Dedifferentiated amniotic fluid mesenchymal stem cell (primary cell): ENCODE data around the gene FMNL2.
A peak's percentile ranks its signal among the peaks of the same experiment; 100 is the strongest.

Experiments
- DNase-seq: peaks from one replicate; pipeline ENCODE4 v3.0.0-alpha.2; 2016; ENCODE audit errors: extremely low spot score

Gene FMNL2

GRCh38 chr2:152648336-152648735 is 313.4 kb downstream of the FMNL2 start:
- DNase-seq: no peak

GRCh38 chr2:152649997-152650396 is 315.0 kb downstream of the FMNL2 start:
- no peak for DNase-seq

GRCh38 chr2:152650768-152651371 is 315.9 kb downstream of the FMNL2 start:
- no peak for DNase-seq

GRCh38 chr2:152651834-152652233 is 316.9 kb downstream of the FMNL2 start:
- DNase-seq: no peak

GRCh38 chr2:152655880-152656279 is 320.9 kb downstream of the FMNL2 start:
- no peak for DNase-seq

GRCh38 chr2:152657043-152657442 is 322.1 kb downstream of the FMNL2 start:
- DNase-seq: no peak

GRCh38 chr2:152658221-152658620 is 323.2 kb downstream of the FMNL2 start:
- no peak for DNase-seq

GRCh38 chr2:152661076-152661475 is 326.1 kb downstream of the FMNL2 start:
- no peak for DNase-seq

- DNase-seq: no peak
These were observed 329.8 kb downstream of the FMNL2 start for GRCh38 chr2:152664725-152665124.

GRCh38 chr2:152674334-152674733 is 339.4 kb downstream of the FMNL2 start:
- no peak for DNase-seq

- DNase-seq: no peak
These were observed 341.5 kb downstream of the FMNL2 start for GRCh38 chr2:152676461-152676860.

- no peak for DNase-seq
These were observed 343.8 kb downstream of the FMNL2 start for GRCh38 chr2:152678808-152679207.

- no peak for DNase-seq
These were observed 347.7 kb downstream of the FMNL2 start for GRCh38 chr2:152682663-152683062.

GRCh38 chr2:152683400-152683799 is 348.4 kb downstream of the FMNL2 start:
- DNase-seq: no peak

GRCh38 chr2:152686321-152686720 is 351.3 kb downstream of the FMNL2 start:
- DNase-seq: no peak

- DNase-seq: no peak
These were observed 358.1 kb downstream of the FMNL2 start for GRCh38 chr2:152693033-152693432.

GRCh38 chr2:152694161-152694661 is 359.2 kb downstream of the FMNL2 start:
- peak; percentile 68 for DNase-seq

- DNase-seq: no peak
These were observed 360.8 kb downstream of the FMNL2 start for GRCh38 chr2:152695763-152696162.

- DNase-seq: no peak
These were observed 361.5 kb downstream of the FMNL2 start for GRCh38 chr2:152696476-152696875.
